B cell (primary cell): ENCODE measurements around the gene NHSL2. TPM values are rescaled to one million over a fixed set of nuclear protein-coding genes. Genes with fewer than 3 reads are reported as not detected.
A peak's percentile ranks its signal among the peaks of the same experiment; 100 is the strongest.

Experiments used
- ATAC-seq: fragments of 200-7000 bp; cut with Tn5 transposase; one replicate; pipeline ENCODE4 v1.10.0; 2021; ENCODE audit warnings: low read depth, mild to moderate bottlenecking, moderate number of reproducible peaks, moderate library complexity
- CTCF ChIA-PET: fragments of 350-600 bp; sonication (Branson Sonifier 250); formaldehyde crosslinking; loops from one replicate; lab custom pipeline; 2021; ENCODE audit warnings: antibody characterized with exemption, inconsistent platforms; lab: Charles Lee
- POLR2A ChIA-PET: fragments of 350-600 bp; sonication (Branson Sonifier 250); formaldehyde crosslinking; loops from one replicate; lab custom pipeline; 2021; ENCODE audit warnings: antibody characterized with exemption; lab: Charles Lee
- DNase-seq: peaks from one replicate; pipeline ENCODE4 v3.0.0; 2013
- H2AFZ ChIP-seq: 2 replicates; pipeline ENCODE4 v1.6.1; 2012; ENCODE audit warnings: mild to moderate bottlenecking, low read depth, low read length; ENCODE audit not compliant: insufficient read depth, poor library complexity, severe bottlenecking
- H3K27ac ChIP-seq, 2 donors: 1 replicate in 1 of 2; 2 replicates in 1 of 2; pipeline ENCODE4 v1.5.1; 2012 to 2013; ENCODE audit warnings: low read length in 2 of 2, mild to moderate bottlenecking in 2 of 2, moderate library complexity in 1 of 2
- H3K27me3 ChIP-seq, 4 experiments: fragments of 200-600 bp in 1 of 4; sonication (generic) in 1 of 4; replicated peaks in 1 of 4; 1 replicate in 2 of 4; 2 replicates in 2 of 4; pipeline versions ENCODE4 v1.6.1 to v1.7.0; 2013 to 2016; ENCODE audit warnings: low read length in 3 of 4, mild to moderate bottlenecking in 2 of 4, mixed read lengths in 1 of 4, moderate library complexity in 1 of 4; ENCODE audit not compliant: insufficient read depth in 4 of 4, control insufficient read depth in 3 of 4; ENCODE audit errors: control extremely low read depth in 1 of 4
- H3K36me3 ChIP-seq, 2 experiments: replicated peaks in 1 of 2; 1 replicate in 1 of 2; 2 replicates in 1 of 2; pipeline versions ENCODE4 v1.6.1 to v1.7.1; 2013; ENCODE audit warnings: low read length in 1 of 2; ENCODE audit not compliant: insufficient read depth in 2 of 2, control insufficient read depth in 1 of 2; ENCODE audit errors: control extremely low read depth in 1 of 2, extremely low read depth in 1 of 2
- H3K4me1 ChIP-seq, 2 donors: fragments of 200-600 bp in 1 of 2; sonication (generic) in 1 of 2; 1 replicate in 1 of 2; 2 replicates in 1 of 2; pipeline versions ENCODE4 v1.5.1 to v1.6.1; 2013 to 2017; ENCODE audit warnings: low read length in 2 of 2; ENCODE audit not compliant: control insufficient read depth in 2 of 2, insufficient read depth in 2 of 2
- H3K4me2 ChIP-seq: replicated peaks from 2 replicates; pipeline ENCODE3; 2012; ENCODE audit warnings: mild to moderate bottlenecking, low read depth, low read length; ENCODE audit not compliant: poor library complexity, severe bottlenecking
- H3K4me3 ChIP-seq, 5 experiments: fragments of 200-600 bp in 1 of 5; sonication (generic) in 1 of 5; 1 replicate in 3 of 5; 2 replicates in 2 of 5; pipeline versions ENCODE4 v1.5.1 to v1.7.0; 2011 to 2016; ENCODE audit warnings: low read length in 4 of 5, mild to moderate bottlenecking in 4 of 5, low read depth in 2 of 5, control low read depth in 1 of 5, moderate library complexity in 1 of 5; ENCODE audit not compliant: insufficient read depth in 1 of 5; ENCODE audit errors: control extremely low read depth in 1 of 5, extremely low read depth in 1 of 5
- H3K79me2 ChIP-seq: fragments of 200-600 bp; sonication (generic); one replicate; pipeline ENCODE4 v1.6.0; 2016; ENCODE audit warnings: low read length; ENCODE audit not compliant: control insufficient read depth, insufficient read depth
- H3K9ac ChIP-seq: fragments of 200-600 bp; sonication (generic); 2 replicates; pipeline ENCODE4 v1.6.1; 2017; ENCODE audit warnings: mild to moderate bottlenecking, low read length, moderate library complexity
- H3K9me3 ChIP-seq, 3 donors: one replicate each; pipeline versions ENCODE4 v1.6.1 to v1.7.1; 2013; ENCODE audit warnings: low read length in 2 of 3; ENCODE audit not compliant: control insufficient read depth in 2 of 3, insufficient read depth in 1 of 3; ENCODE audit errors: control extremely low read depth in 1 of 3
- H4K20me1 ChIP-seq: 2 replicates; pipeline ENCODE4 v1.6.0; 2012; ENCODE audit warnings: mild to moderate bottlenecking, low read length; ENCODE audit not compliant: insufficient read depth, control insufficient read depth, poor library complexity, severe bottlenecking
- H3K27ac Mint-ChIP-seq: one replicate; pipeline ENCODE4 v1.8.0; 2021; ENCODE audit warnings: mixed read lengths
- H3K27me3 Mint-ChIP-seq: one replicate; pipeline ENCODE4 v1.8.0; 2021; ENCODE audit warnings: mixed read lengths
- H3K4me1 Mint-ChIP-seq: one replicate; pipeline ENCODE4 v1.8.0; 2021; ENCODE audit warnings: mixed read lengths
- H3K4me3 Mint-ChIP-seq: one replicate; pipeline ENCODE4 v1.8.0; 2021; ENCODE audit warnings: mixed read lengths
- H3K9me3 Mint-ChIP-seq: one replicate; pipeline ENCODE4 v1.8.0; 2022; ENCODE audit warnings: mixed read lengths; ENCODE audit not compliant: insufficient read depth
- CTCF ChIP-seq: fragments of 200-600 bp; IDR thresholded peaks from one replicate; pipeline ENCODE4 v1.8.0; 2022; ENCODE audit warnings: antibody characterized with exemption, mild to moderate bottlenecking
- EZH2 ChIP-seq: IDR thresholded peaks from 2 replicates; pipeline ENCODE4 v1.6.1; 2012; ENCODE audit warnings: borderline replicate concordance, low read depth, mild to moderate bottlenecking, moderate library complexity, low read length; ENCODE audit not compliant: insufficient read depth, poor library complexity, severe bottlenecking
- WGBS: methylation state at CpG from one replicate; pipeline ENCODE4 v1.1.5; 2013; ENCODE audit warnings: missing lambda C conversion rate; ENCODE audit not compliant: insufficient coverage; 5-methylcytosine and 5-hydroxymethylcytosine counted together
- intact Hi-C: fragments of 100-400 bp; cut with micrococcal nuclease; formaldehyde crosslinking; loops from one replicate; pipeline ENCODE4 v1.10.0; 2022
- polyA plus RNA-seq: library from polyadenylated mRNA; depleted of rRNA; stranded (reverse); fragments of >200 nt; gene quantifications from 2 replicates; pipeline ENCODE4 v1.2.3, GENCODE V29; 2012
- total RNA-seq, 2 donors: library from RNA; stranded (reverse); fragments of 120-200 nt in 1 of 2; gene quantifications; 1 replicate in 1 of 2; 2 replicates in 1 of 2; pipeline versions ENCODE4 v1.2.3 to v1.2.4, GENCODE V29; 2013 to 2022

NHSL2 gene
- total and polyA plus RNA-seq, 2 donors (not counting 1 experiment from before 2014, with no cell fraction given), result 0.16 to 1.7 TPM

GRCh38 chrX:71997320-71997719 lies 86.7 kb downstream of the NHSL2 start:
- TF ChIP-seq CTCF, result no peak
- no peak for TF ChIP-seq EZH2
- no peaks in the 10 kb centered on the region for H3K9me3 Mint-ChIP-seq
- POLR2A ChIA-PET, result no interaction called here

GRCh38 chrX:71998836-71999509 lies 88.3 kb downstream of the NHSL2 start:
- H3K27me3 Mint-ChIP-seq, result peaks cover 3% of the 10 kb centered on the region
- H3K9ac ChIP-seq, result no peak overlapping the region
- H4K20me1 ChIP-seq, result no peaks in the 10 kb centered on the region
- H3K27ac ChIP-seq, result no peak overlapping the region
- TF ChIP-seq EZH2 (no peak), CTCF (peak; percentile 74)
- WGBS, result no CpG with 5 or more reads among the region's 6 CpGs
- ChIA-PET CTCF (interaction anchor here (0.7 to 9.0 kb wide), 11 partner anchors 9 to 541 kb away, joined by 3 to 83 read pairs (median 5); partner anchors contain the start of gene RPS4X), POLR2A (no interaction called here)
- no peaks in the 10 kb centered on the region for H3K36me3 ChIP-seq
- H3K4me3 ChIP-seq, result no peak overlapping the region
- H3K4me3 Mint-ChIP-seq, result no peak overlapping the region
- H3K4me1 ChIP-seq, result no peaks in the 10 kb centered on the region
- no peaks in the 10 kb centered on the region for H3K9me3 Mint-ChIP-seq
- H3K4me1 Mint-ChIP-seq, result no peaks in the 10 kb centered on the region
- no peaks in the 10 kb centered on the region for H3K79me2 ChIP-seq
- H2AFZ ChIP-seq, result no peak overlapping the region
- peak; percentile 52 for DNase-seq
- H3K27me3 ChIP-seq, result no peaks in the 10 kb centered on the region
- H3K4me2 ChIP-seq, result no peak overlapping the region
- H3K27ac Mint-ChIP-seq, result no peak overlapping the region
- no peaks in the 10 kb centered on the region for H3K9me3 ChIP-seq
- peak; percentile 51 for ATAC-seq
- intact Hi-C loops, result loop anchor here (1.0 kb wide), 2 partner anchors 127 to 278 kb away; partner anchors contain the start of gene RPS4X

More at GRCh38 chrX:71997320-71997719, 86.7 kb downstream of the NHSL2 start:
- intact Hi-C loops, result no loop called here
- Histone ChIP-seq H3K9me3 (no peaks in the 10 kb centered on the region), H3K27me3 (no peaks in the 10 kb centered on the region), H3K4me1 (peaks cover 0 to 2% of the 10 kb centered on the region in 2 donors), H3K9ac (no peak overlapping the region), H3K4me3 (no peak overlapping the region), H4K20me1 (no peaks in the 10 kb centered on the region), H3K36me3 (no peaks in the 10 kb centered on the region), H2AFZ (no peak overlapping the region), H3K27ac (no peak overlapping the region), H3K4me2 (no peak overlapping the region), H3K79me2 (no peaks in the 10 kb centered on the region)
- CTCF ChIA-PET, result interaction anchor here (0.8 to 9.0 kb wide), 4 partner anchors 9 to 245 kb away, joined by 3 to 83 read pairs (median 8); no protein-coding TSS in a partner anchor
- H3K27ac Mint-ChIP-seq, result no peak overlapping the region
- peaks cover 3% of the 10 kb centered on the region for H3K27me3 Mint-ChIP-seq
- DNase-seq (no peak), ATAC-seq (no peak)
- WGBS, result 58% methylated on average over 2 of the region's 3 CpGs
- H3K4me1 Mint-ChIP-seq, result peaks cover 5% of the 10 kb centered on the region
- no peak overlapping the region for H3K4me3 Mint-ChIP-seq
